ENCODE results near the gene STAT4.

Gene STAT4

GRCh38 chr2:191105082-191105481 lies 45.7 kb downstream of the STAT4 start:
- DNase-seq (ENCODE audit: low read depth): no peak
- no peak overlapping the region for H3K4me3 ChIP-seq (ENCODE audit: low read depth, low read length)
- TF ChIP-seq CTCF (IDR thresholded peaks at IDR 0.05; ENCODE audit: insufficient read depth, low read depth, low read length, missing control alignments): no peak

- TF ChIP-seq CTCF (IDR thresholded peaks at IDR 0.05; ENCODE audit: insufficient read depth, low read depth, low read length, missing control alignments): no peak
- no peak for DNase-seq (ENCODE audit: low read depth)
- no peak overlapping the region for H3K4me3 ChIP-seq (ENCODE audit: low read depth, low read length)
Observed at GRCh38 chr2:191103774-191104173, 47.0 kb downstream of the STAT4 start.

GRCh38 chr2:191100216-191100615 lies 50.6 kb downstream of the STAT4 start:
- no peak overlapping the region for H3K4me3 ChIP-seq (ENCODE audit: low read depth, low read length)
- TF ChIP-seq CTCF (IDR thresholded peaks at IDR 0.05; ENCODE audit: insufficient read depth, low read depth, low read length, missing control alignments): no peak
- DNase-seq (ENCODE audit: low read depth): no peak

- H3K4me3 ChIP-seq (ENCODE audit: low read depth, low read length): no peak overlapping the region
- no peak for TF ChIP-seq CTCF (IDR thresholded peaks at IDR 0.05; ENCODE audit: insufficient read depth, low read depth, low read length, missing control alignments)
- DNase-seq (ENCODE audit: low read depth): no peak
Observed at GRCh38 chr2:191087311-191087710, 63.5 kb downstream of the STAT4 start.

- no peak for TF ChIP-seq CTCF (IDR thresholded peaks at IDR 0.05; ENCODE audit: insufficient read depth, low read depth, low read length, missing control alignments)
- no peak for DNase-seq (ENCODE audit: low read depth)
- H3K4me3 ChIP-seq (ENCODE audit: low read depth, low read length): no peak overlapping the region
Observed at GRCh38 chr2:191086706-191087105, 64.1 kb downstream of the STAT4 start.

GRCh38 chr2:191083540-191083939 lies 67.3 kb downstream of the STAT4 start:
- no peak overlapping the region for H3K4me3 ChIP-seq (ENCODE audit: low read depth, low read length)
- no peak for DNase-seq (ENCODE audit: low read depth)
- TF ChIP-seq CTCF (IDR thresholded peaks at IDR 0.05; ENCODE audit: insufficient read depth, low read depth, low read length, missing control alignments): no peak

GRCh38 chr2:191082321-191082720 lies 68.5 kb downstream of the STAT4 start:
- H3K4me3 ChIP-seq (ENCODE audit: low read depth, low read length): no peak overlapping the region
- DNase-seq (ENCODE audit: low read depth): no peak
- no peak for TF ChIP-seq CTCF (IDR thresholded peaks at IDR 0.05; ENCODE audit: insufficient read depth, low read depth, low read length, missing control alignments)
